ENCODE results near the gene DMBX1. TPM values are rescaled to one million over a fixed set of nuclear protein-coding genes. Genes with fewer than 3 reads are reported as not detected.

The DMBX1 gene
- total and polyA plus RNA-seq, 2 of the 13 experiments (the other 11 are each of a cell fraction or from before 2014, with no cell fraction given) = not detected

DNA sequence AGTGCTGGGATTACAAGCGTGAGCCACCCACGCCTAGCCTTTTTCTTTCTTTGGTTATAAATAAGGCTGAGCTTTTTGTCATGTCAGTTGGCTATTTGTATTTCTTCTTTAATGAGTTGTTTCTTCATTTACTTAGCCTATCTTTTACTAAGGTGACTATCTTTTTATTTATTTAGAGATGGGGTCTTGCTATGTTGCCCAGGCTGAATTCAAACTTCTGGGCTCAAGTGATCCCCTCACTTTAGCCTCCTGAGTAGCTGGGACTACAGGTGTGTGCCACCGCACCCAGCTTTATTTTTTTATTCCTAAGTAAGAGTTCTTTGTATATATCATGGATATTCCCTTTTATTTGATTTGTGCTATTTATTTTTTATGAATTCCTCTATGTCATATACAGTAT is 11.9 kb downstream of the DMBX1 start:
- H3K9me3 ChIP-seq (ENCODE audit: low read length) = no peaks in the 10 kb centered on the region
- no peaks in the 10 kb centered on the region for H3K4me1 ChIP-seq (ENCODE audit: insufficient read depth, low read length)
- no TSS peak for BruUV-seq (replicated peaks)
- no peak overlapping the region for H3K9ac ChIP-seq (ENCODE audit: insufficient read depth, low read depth, low read length)
- H3K4me2 ChIP-seq (ENCODE audit: low read depth, low read length) = no peak overlapping the region
- H3K79me2 ChIP-seq (ENCODE audit: insufficient read depth, low read length) = no peaks in the 10 kb centered on the region
- FAIRE-seq (no peak), ATAC-seq (no peak), DNase-seq (ENCODE audit: low spot score) (no peak)
- H3K4me3 ChIP-seq (replicated peaks in 1 of 3; ENCODE audit: insufficient read depth in 1 of 3, low read depth in 2 of 3, low read length in 3 of 3) = no peak overlapping the region
- no peaks in the 10 kb centered on the region for H3K36me3 ChIP-seq (replicated peaks in 1 of 2; ENCODE audit: control insufficient read depth in 1 of 2, insufficient read depth in 2 of 2, low read length in 2 of 2)
- in situ Hi-C loops (cut with HindIII; ENCODE audit: extremely low pct_ligation_motif_present, low pct_unique_long_range_greater_than_20kb) = no loop called here
- WGBS (ENCODE audit: low lambda C conversion rate) = 37% methylated on average over 3 of the region's 3 CpGs
- ChIA-PET CTCF (ENCODE audit: low intra/inter-chr PET ratio, low total read pairs) (no interaction called here), POLR2A (no interaction called here)
- TF ChIP-seq TBP (CRISPR knock-in tag; IDR thresholded peaks at IDR 0.05) = no peak
- TF ChIP-seq ZNF839 (CRISPR knock-in tag; IDR thresholded peaks at IDR 0.05; ENCODE audit: borderline replicate concordance) = no peak
- TF ChIP-seq CHCHD3 (CRISPR knock-in tag; IDR thresholded peaks at IDR 0.05) = no peak
- TF ChIP-seq ZNF317 (CRISPR knock-in tag; IDR thresholded peaks at IDR 0.05) = no peak
- TF ChIP-seq, protein P1, sequence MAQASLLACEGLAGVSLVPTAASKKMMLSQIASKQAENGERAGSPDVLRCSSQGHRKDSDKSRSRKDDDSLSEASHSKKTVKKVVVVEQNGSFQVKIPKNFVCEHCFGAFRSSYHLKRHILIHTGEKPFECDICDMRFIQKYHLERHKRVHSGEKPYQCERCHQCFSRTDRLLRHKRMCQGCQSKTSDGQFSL (CRISPR knock-in tag; IDR thresholded peaks at IDR 0.05) = no peak
- TF ChIP-seq ZNF260 (CRISPR knock-in tag; IDR thresholded peaks at IDR 0.05; ENCODE audit: borderline replicate concordance, low read depth) = no peak
- no peak for TF ChIP-seq ZNF615 (CRISPR knock-in tag; IDR thresholded peaks at IDR 0.05; ENCODE audit: borderline replicate concordance)
- no peak for TF ChIP-seq ZNF274 (CRISPR knock-in tag; IDR thresholded peaks at IDR 0.05)
- TF ChIP-seq SYNCRIP (IDR thresholded peaks at IDR 0.05; ENCODE audit: insufficient read depth, low read depth, low read length) = no peak
- TF ChIP-seq SPEN (CRISPR knock-in tag; IDR thresholded peaks at IDR 0.05; ENCODE audit: low read depth) = no peak
- TF ChIP-seq, protein P2, sequence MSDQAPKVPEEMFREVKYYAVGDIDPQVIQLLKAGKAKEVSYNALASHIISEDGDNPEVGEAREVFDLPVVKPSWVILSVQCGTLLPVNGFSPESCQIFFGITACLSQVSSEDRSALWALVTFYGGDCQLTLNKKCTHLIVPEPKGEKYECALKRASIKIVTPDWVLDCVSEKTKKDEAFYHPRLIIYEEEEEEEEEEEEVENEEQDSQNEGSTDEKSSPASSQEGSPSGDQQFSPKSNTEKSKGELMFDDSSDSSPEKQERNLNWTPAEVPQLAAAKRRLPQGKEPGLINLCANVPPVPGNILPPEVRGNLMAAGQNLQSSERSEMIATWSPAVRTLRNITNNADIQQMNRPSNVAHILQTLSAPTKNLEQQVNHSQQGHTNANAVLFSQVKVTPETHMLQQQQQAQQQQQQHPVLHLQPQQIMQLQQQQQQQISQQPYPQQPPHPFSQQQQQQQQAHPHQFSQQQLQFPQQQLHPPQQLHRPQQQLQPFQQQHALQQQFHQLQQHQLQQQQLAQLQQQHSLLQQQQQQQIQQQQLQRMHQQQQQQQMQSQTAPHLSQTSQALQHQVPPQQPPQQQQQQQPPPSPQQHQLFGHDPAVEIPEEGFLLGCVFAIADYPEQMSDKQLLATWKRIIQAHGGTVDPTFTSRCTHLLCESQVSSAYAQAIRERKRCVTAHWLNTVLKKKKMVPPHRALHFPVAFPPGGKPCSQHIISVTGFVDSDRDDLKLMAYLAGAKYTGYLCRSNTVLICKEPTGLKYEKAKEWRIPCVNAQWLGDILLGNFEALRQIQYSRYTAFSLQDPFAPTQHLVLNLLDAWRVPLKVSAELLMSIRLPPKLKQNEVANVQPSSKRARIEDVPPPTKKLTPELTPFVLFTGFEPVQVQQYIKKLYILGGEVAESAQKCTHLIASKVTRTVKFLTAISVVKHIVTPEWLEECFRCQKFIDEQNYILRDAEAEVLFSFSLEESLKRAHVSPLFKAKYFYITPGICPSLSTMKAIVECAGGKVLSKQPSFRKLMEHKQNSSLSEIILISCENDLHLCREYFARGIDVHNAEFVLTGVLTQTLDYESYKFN (CRISPR knock-in tag; conservative IDR thresholded peaks at IDR 0.05) = no peak
- TF ChIP-seq, protein P3, sequence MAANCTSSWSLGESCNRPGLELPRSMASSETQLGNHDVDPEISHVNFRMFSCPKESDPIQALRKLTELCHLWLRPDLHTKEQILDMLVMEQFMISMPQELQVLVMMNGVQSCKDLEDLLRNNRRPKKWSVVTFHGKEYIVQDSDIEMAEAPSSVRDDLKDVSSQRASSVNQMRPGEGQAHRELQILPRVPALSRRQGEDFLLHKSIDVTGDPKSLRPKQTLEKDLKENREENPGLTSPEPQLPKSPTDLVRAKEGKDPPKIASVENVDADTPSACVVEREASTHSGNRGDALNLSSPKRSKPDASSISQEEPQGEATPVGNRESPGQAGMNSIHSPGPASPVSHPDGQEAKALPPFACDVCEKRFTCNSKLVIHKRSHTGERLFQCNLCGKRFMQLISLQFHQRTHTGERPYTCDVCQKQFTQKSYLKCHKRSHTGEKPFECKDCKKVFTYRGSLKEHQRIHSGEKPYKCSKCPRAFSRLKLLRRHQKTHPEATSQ (CRISPR knock-in tag; IDR thresholded peaks at IDR 0.05; ENCODE audit: borderline replicate concordance) = no peak
- TF ChIP-seq ZNF83 (CRISPR knock-in tag; IDR thresholded peaks at IDR 0.05; ENCODE audit: borderline replicate concordance) = no peak
- no peak for TF ChIP-seq PAF1 (CRISPR knock-in tag; IDR thresholded peaks at IDR 0.05)
- no peak for TF ChIP-seq PPARG (CRISPR knock-in tag; conservative IDR thresholded peaks at IDR 0.05)
- no peak for TF ChIP-seq HOXA7 (CRISPR knock-in tag; IDR thresholded peaks at IDR 0.05)
- no peaks in the 10 kb centered on the region for H4K20me1 ChIP-seq (ENCODE audit: insufficient read depth, low read length)
- intact Hi-C loops (cut with micrococcal nuclease; ENCODE audit: unreplicated experiment) = no loop called here
- H3K27ac ChIP-seq (ENCODE audit: extremely low read length, insufficient read depth, low read length) = no peak overlapping the region
- H2AFZ ChIP-seq (ENCODE audit: low read length) = no peak overlapping the region
- H3K27me3 ChIP-seq (ENCODE audit: control insufficient read depth in 1 of 2, insufficient read depth in 2 of 2, low read length in 2 of 2) = peaks cover 4 to 32% of the 10 kb centered on the region in 2 experiments; a peak in 3 of 5 replicates
